HepG2 (cell line): ENCODE measurements around the gene SLC6A9. TPM values are rescaled to one million over a fixed set of nuclear protein-coding genes. Genes with fewer than 3 reads are reported as not detected.
A peak's percentile ranks its signal among the peaks of the same experiment; 100 is the strongest.

Experiments
- GZF1 ChIP-seq: sonication (generic); formaldehyde crosslinking; IDR thresholded peaks from 2 replicates; pipeline ENCODE4 v1.5.1; 2020; ENCODE audit warnings: mild to moderate bottlenecking, missing genetic modification reagents
- HOXA7 ChIP-seq: sonication (generic); formaldehyde crosslinking; IDR thresholded peaks from 2 replicates; pipeline ENCODE4 v1.8.1; 2022; ENCODE audit warnings: mild to moderate bottlenecking, missing genetic modification reagents, moderate library complexity
- MAFG ChIP-seq: sonication (generic); formaldehyde crosslinking; IDR thresholded peaks from 2 replicates; pipeline ENCODE4 v1.5.1; 2020; ENCODE audit warnings: mild to moderate bottlenecking, missing genetic modification reagents
- MXI1 ChIP-seq: IDR thresholded peaks from 3 replicates; pipeline ENCODE4 v1.6.1; 2012; ENCODE audit warnings: low read depth, low read length, inconsistent platforms, borderline replicate concordance
- MZF1 ChIP-seq: sonication (generic); formaldehyde crosslinking; IDR thresholded peaks from 2 replicates; pipeline ENCODE4 v1.8.1; 2023; ENCODE audit warnings: mild to moderate bottlenecking, missing genetic modification reagents, borderline replicate concordance
- NONO ChIP-seq, 2 experiments: fragments of 450-650 bp in 1 of 2; sonication (generic) in 1 of 2; formaldehyde crosslinking in 1 of 2; IDR thresholded peaks in 1 of 2; conservative IDR thresholded peaks in 1 of 2; 2 replicates each; pipeline versions ENCODE4 v1.6.1 to v1.8.0; 2017 to 2022; ENCODE audit warnings: mild to moderate bottlenecking in 1 of 2, missing genetic modification reagents in 1 of 2, moderate library complexity in 1 of 2
- RFX3 ChIP-seq: IDR thresholded peaks from 2 replicates; pipeline ENCODE4 v1.6.1; 2016; ENCODE audit warnings: missing biosample characterization, missing genetic modification reagents
- ZBTB8A ChIP-seq: sonication (generic); formaldehyde crosslinking; IDR thresholded peaks from 2 replicates; pipeline ENCODE4 v1.4.0; 2020; ENCODE audit warnings: mild to moderate bottlenecking, low read depth, missing genetic modification reagents, borderline replicate concordance
- ZNF20 ChIP-seq: sonication (generic); formaldehyde crosslinking; IDR thresholded peaks from 2 replicates; pipeline ENCODE4 v1.4.0; 2020; ENCODE audit warnings: mild to moderate bottlenecking, moderate library complexity, missing genetic modification reagents
- ZNF232 ChIP-seq: sonication (generic); formaldehyde crosslinking; IDR thresholded peaks from 2 replicates; pipeline ENCODE4 v1.4.0; 2020; ENCODE audit warnings: missing genetic modification reagents, borderline replicate concordance
- ZNF234 ChIP-seq: sonication (generic); formaldehyde crosslinking; conservative IDR thresholded peaks from 2 replicates; pipeline ENCODE4 v1.5.1; 2020; ENCODE audit warnings: mild to moderate bottlenecking, missing genetic modification reagents
- ZNF263 ChIP-seq: sonication (generic); formaldehyde crosslinking; IDR thresholded peaks from 2 replicates; pipeline ENCODE4 v1.4.0; 2020; ENCODE audit warnings: missing genetic modification reagents
- ZNF501 ChIP-seq: sonication (generic); formaldehyde crosslinking; IDR thresholded peaks from 2 replicates; pipeline ENCODE4 v1.5.1; 2020; ENCODE audit warnings: mild to moderate bottlenecking, moderate library complexity, missing genetic modification reagents
- ZNF556 ChIP-seq: sonication (generic); formaldehyde crosslinking; IDR thresholded peaks from 2 replicates; pipeline ENCODE4 v1.4.0; 2020; ENCODE audit warnings: mild to moderate bottlenecking, missing genetic modification reagents, borderline replicate concordance
- ZNF776 ChIP-seq: sonication (generic); formaldehyde crosslinking; IDR thresholded peaks from 2 replicates; pipeline ENCODE4 v1.4.0; 2020; ENCODE audit warnings: mild to moderate bottlenecking, missing genetic modification reagents
- ZSCAN22 ChIP-seq: sonication (generic); formaldehyde crosslinking; IDR thresholded peaks from 2 replicates; pipeline ENCODE4 v1.4.0; 2020; ENCODE audit warnings: mild to moderate bottlenecking, missing genetic modification reagents
- polyA plus RNA-seq, 8 experiments: library from polyadenylated mRNA; depleted of rRNA in 3 of 8; stranded (reverse) in 7 of 8; unstranded in 1 of 8; fragments of >200 nt; fragmentation: Illumina TruSeq in 4 of 8; extraction: Trizol in 4 of 8; gene quantifications; 2 replicates each; pipeline versions ENCODE4 v1.2.1 to v1.2.3, GENCODE V29; 2011 to 2016; ENCODE audit warnings: low read depth in 4 of 8, missing spikeins in 1 of 8, mixed read lengths in 1 of 8; ENCODE audit not compliant: insufficient read depth in 1 of 8
- total RNA-seq, 5 experiments: library from RNA; depleted of rRNA; stranded (reverse); fragments of >200 nt; fragmentation: Illumina TruSeq; extraction: Trizol; gene quantifications; 2 replicates each; pipeline ENCODE4 v1.2.3, GENCODE V29; 2016; ENCODE audit warnings: low read depth in 1 of 5
- TF ChIP-seq, protein P1 (sequence below): sonication (generic); formaldehyde crosslinking; IDR thresholded peaks from 2 replicates; pipeline ENCODE4 v1.9.0; 2022; ENCODE audit warnings: missing genetic modification reagents, mild to moderate bottlenecking, borderline replicate concordance
- TF ChIP-seq, protein P2 (sequence below): sonication (generic); formaldehyde crosslinking; IDR thresholded peaks from 2 replicates; pipeline ENCODE4 v1.4.0; 2020; ENCODE audit warnings: missing genetic modification reagents, borderline replicate concordance
- TF ChIP-seq, protein P3 (sequence below): sonication (generic); formaldehyde crosslinking; IDR thresholded peaks from 2 replicates; pipeline ENCODE4 v1.4.0; 2020; ENCODE audit warnings: missing genetic modification reagents

SLC6A9 gene
- total and polyA plus RNA-seq, 2 of the 13 experiments (the other 11 are each of a cell fraction or from before 2014, with no cell fraction given): 8.5 to 9.9 TPM

GRCh38 chr1:43991476-43992231, 39.6 kb downstream of the SLC6A9 start, which contains the start of gene CCDC24 (continued):
- TF ChIP-seq GZF1 (CRISPR knock-in tag) (0 out of 2 replicates have a peak, but pooled peaks have one; percentile 50), MAFG (CRISPR knock-in tag) (no peak), ZNF776 (CRISPR knock-in tag) (peak; percentile 55; the same call in 1 of the 2 replicates), ZNF501 (CRISPR knock-in tag) (peak; percentile 70), ZNF234 (CRISPR knock-in tag) (peak; percentile 75; the same call in 1 of the 2 replicates), ZNF232 (no peak), ZNF263 (CRISPR knock-in tag) (peak; percentile 68), NONO (IDR thresholded peaks at IDR 0.05) (no peak), NONO (CRISPR knock-in tag; conservative IDR thresholded peaks at IDR 0.05) (peak; percentile 78; the same call in 1 of the 2 replicates), MZF1 (0 out of 2 replicates have a peak, but pooled peaks have one; percentile 38), HOXA7 (CRISPR knock-in tag) (no peak), MXI1 (peak; percentile 85; the same call in 2 of the 3 replicates), RFX3 (CRISPR knock-in tag) (peak; percentile 72), ZNF556 (CRISPR knock-in tag) (peak; percentile 67; the same call in 1 of the 2 replicates), ZSCAN22 (CRISPR knock-in tag) (peak; percentile 75; the same call in 1 of the 2 replicates), ZBTB8A (CRISPR knock-in tag) (0 out of 2 replicates have a peak, but pooled peaks have one; percentile 41), ZNF20 (no peak)
- TF ChIP-seq, protein P1, sequence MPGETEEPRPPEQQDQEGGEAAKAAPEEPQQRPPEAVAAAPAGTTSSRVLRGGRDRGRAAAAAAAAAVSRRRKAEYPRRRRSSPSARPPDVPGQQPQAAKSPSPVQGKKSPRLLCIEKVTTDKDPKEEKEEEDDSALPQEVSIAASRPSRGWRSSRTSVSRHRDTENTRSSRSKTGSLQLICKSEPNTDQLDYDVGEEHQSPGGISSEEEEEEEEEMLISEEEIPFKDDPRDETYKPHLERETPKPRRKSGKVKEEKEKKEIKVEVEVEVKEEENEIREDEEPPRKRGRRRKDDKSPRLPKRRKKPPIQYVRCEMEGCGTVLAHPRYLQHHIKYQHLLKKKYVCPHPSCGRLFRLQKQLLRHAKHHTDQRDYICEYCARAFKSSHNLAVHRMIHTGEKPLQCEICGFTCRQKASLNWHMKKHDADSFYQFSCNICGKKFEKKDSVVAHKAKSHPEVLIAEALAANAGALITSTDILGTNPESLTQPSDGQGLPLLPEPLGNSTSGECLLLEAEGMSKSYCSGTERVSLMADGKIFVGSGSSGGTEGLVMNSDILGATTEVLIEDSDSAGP (CRISPR knock-in tag): peak; percentile 77; the same call in 1 of the 2 replicates
- TF ChIP-seq, protein P2, sequence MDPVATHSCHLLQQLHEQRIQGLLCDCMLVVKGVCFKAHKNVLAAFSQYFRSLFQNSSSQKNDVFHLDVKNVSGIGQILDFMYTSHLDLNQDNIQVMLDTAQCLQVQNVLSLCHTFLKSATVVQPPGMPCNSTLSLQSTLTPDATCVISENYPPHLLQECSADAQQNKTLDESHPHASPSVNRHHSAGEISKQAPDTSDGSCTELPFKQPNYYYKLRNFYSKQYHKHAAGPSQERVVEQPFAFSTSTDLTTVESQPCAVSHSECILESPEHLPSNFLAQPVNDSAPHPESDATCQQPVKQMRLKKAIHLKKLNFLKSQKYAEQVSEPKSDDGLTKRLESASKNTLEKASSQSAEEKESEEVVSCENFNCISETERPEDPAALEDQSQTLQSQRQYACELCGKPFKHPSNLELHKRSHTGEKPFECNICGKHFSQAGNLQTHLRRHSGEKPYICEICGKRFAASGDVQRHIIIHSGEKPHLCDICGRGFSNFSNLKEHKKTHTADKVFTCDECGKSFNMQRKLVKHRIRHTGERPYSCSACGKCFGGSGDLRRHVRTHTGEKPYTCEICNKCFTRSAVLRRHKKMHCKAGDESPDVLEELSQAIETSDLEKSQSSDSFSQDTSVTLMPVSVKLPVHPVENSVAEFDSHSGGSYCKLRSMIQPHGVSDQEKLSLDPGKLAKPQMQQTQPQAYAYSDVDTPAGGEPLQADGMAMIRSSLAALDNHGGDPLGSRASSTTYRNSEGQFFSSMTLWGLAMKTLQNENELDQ (CRISPR knock-in tag): no peak
- TF ChIP-seq, protein P3, sequence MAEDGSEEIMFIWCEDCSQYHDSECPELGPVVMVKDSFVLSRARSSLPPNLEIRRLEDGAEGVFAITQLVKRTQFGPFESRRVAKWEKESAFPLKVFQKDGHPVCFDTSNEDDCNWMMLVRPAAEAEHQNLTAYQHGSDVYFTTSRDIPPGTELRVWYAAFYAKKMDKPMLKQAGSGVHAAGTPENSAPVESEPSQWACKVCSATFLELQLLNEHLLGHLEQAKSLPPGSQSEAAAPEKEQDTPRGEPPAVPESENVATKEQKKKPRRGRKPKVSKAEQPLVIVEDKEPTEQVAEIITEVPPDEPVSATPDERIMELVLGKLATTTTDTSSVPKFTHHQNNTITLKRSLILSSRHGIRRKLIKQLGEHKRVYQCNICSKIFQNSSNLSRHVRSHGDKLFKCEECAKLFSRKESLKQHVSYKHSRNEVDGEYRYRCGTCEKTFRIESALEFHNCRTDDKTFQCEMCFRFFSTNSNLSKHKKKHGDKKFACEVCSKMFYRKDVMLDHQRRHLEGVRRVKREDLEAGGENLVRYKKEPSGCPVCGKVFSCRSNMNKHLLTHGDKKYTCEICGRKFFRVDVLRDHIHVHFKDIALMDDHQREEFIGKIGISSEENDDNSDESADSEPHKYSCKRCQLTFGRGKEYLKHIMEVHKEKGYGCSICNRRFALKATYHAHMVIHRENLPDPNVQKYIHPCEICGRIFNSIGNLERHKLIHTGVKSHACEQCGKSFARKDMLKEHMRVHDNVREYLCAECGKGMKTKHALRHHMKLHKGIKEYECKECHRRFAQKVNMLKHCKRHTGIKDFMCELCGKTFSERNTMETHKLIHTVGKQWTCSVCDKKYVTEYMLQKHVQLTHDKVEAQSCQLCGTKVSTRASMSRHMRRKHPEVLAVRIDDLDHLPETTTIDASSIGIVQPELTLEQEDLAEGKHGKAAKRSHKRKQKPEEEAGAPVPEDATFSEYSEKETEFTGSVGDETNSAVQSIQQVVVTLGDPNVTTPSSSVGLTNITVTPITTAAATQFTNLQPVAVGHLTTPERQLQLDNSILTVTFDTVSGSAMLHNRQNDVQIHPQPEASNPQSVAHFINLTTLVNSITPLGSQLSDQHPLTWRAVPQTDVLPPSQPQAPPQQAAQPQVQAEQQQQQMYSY (CRISPR knock-in tag): peak; percentile 77
